Activated T-cell treated with anti-CD3 and anti-CD28 coated beads, Interleukin-2, amount 50 U/mL, for 1 hour (primary cell): ENCODE results near the gene TXNRD2.

Source experiments
- DNase-seq: peaks from one replicate; pipeline ENCODE4 v3.0.0-alpha.2; 2020

Gene TXNRD2

DNA sequence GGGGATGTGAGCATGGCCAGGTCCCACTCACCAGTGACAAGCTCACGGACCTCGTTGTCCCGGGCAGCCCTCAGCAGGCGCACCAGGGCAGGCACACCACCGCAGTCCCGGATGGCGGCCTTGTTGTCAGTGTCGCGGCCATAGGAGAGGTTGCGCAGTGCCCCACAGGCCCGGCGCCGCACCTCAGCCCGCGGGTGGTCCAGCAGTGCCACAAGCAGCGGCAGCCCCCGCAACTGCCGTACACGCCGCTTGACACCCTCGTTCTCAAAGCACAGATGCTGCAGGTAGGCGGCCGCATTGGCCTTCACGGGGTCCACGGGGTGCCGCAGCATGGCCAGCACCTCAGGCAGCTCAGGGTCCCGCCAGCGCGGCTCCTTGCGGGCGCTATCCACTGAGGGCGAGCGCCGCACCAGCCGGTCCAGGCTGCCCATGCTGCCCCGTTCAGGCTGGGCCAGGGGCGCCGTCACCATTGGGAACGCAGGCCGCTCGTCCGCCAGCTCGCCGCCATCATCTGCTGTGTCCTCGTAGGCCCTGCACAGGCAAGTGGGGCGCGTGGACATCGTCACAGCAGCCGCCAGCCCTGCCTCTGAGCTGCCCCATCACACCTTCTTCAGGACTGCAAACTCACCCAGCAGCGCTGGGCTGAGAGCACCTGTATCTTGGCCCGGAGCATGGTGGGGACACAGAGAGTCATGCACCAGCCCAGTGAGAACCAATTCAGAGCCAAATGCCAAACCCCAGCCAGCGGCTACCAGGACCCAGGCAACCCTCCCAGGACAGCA lies 38.3 kb upstream of the TXNRD2 start:
- DNase-seq: no peak

DNA sequence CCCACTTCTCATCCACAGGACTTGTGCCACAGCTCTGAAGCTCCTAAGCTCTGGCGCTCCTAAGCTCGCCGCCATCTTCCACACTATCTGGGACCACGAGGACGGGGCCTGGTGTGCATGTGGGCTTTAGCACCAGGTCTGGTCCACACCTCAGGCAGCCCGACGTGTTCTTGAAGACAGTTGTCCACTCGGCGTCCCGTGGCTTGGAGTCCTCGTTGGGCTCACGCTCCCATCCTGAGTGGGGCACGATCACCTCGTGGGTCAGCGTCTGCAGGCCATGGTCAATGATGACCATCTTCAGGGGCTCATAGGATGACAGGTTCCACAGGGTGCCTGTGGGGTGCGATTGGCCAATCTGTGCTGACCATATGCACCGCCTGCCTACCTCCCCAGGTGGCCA lies 37.1 kb upstream of the TXNRD2 start:
- no peak for DNase-seq

DNA sequence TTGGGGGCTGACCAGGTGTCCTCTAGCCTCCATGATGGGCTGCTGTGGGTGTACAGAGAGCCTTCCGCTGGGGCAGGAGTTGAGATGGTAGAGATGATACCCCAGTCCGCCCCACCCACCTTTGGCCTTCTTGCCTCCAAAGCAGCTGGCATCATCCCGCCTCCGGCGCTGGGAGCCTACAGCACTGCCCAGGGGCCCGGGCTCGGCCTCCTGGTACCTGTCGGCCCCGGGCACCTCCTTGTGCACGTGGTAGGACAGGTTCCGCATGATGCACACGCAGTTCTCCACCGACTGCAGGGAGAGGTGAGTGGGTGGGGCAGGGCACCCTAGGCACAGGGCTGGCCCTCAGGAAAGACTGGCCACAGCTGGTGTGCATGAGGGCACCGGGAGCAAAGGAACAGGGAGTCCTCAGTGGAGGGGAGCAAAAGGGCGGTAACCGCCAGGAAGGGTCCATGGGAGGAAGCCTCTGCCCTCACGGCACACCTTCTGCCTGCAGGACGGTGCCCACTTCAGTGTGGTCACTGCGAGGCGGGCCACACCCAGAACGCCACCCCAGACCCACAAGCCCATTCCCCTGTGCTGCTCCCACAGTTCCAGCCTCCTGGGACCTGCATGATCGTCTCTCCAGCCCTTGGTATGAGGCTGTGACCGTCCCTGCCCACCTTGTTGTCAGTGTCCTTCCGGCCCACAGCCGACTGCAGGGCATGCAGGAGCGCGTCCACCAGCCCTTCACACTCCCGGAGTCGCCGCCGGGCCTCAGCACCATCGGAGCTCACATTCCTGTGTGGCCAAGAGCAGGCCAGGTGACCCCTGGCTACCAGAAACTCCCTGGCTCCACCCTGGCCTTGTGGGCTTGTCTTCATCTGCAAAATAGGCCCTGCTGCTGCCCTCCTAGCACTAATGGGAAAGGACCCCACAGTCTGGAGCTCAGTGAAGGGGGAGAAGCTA lies 36.0 kb upstream of the TXNRD2 start:
- DNase-seq: no peak

DNA sequence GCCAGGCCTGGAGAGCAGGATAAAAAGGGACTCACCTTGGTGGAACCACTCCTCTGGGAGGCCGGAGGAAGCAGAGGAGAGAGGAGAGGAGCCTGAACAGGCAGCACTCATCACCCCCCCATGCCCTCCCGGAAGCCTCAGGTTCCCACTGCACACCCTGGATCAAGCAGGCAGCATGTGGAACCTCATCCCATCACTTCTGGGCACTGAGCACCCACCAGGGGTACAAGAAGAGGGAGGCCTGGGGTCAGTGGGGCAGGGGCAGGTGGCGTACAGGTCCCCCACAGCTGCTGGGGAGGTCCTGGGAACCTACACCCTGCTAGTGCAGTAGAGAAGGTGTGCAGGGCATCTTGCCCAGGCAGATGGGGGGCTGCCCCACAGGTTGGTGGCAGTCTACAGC lies 35.1 kb upstream of the TXNRD2 start:
- no peak for DNase-seq

DNA sequence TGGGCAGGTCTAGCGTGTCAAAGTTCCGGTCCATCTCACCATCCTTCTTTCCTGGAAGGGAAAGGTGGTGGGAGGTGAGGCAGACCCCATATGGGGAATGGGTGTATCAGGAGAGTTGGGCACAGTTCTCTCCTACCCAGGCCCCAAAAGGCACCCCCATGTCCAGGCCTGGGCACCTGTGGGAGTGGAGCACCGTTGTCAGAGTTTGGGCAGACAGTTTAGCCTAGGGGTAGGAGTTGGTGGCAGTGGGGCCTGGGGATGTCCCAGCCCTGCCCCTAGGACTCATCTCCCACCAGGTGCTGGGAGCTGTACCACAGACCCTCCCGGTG lies 34.1 kb upstream of the TXNRD2 start:
- DNase-seq: no peak

DNA sequence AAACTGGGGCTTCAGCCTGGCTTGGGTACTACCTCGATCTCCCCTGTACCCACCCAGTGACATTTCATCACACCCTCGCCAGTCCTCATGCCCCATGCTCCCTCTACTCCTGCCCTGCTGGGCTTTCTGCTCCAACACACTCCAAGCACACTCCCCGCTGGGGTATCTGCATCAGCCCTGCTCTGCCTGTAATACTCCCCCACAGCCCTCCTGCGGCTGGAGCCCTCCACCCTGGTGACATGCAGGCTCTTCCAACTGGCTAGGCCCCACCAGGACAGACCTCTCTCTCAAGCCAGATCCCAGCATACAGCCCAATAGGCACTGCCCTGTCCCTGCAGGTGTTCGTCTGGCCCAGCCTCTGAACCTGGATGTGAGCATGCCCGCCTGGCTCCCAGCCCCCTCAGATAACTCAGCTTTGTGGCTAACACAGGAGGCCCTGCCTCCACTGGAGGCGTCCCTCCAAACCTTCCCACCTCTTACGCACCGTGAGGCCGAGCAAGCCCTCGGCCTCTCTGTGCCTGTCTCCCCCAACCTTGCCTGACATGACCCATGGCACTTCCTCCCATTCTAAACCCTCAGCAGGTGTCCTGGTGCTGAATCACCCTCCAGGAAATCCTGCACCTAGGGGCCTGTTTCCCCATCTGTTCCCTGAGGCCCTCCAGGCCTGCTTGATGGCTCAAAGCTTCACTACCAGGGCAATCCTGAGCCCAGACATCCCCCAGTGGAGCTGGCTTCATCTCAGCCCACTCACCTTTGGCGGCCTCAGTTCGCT lies 33.5 kb upstream of the TXNRD2 start:
- no peak for DNase-seq

DNA sequence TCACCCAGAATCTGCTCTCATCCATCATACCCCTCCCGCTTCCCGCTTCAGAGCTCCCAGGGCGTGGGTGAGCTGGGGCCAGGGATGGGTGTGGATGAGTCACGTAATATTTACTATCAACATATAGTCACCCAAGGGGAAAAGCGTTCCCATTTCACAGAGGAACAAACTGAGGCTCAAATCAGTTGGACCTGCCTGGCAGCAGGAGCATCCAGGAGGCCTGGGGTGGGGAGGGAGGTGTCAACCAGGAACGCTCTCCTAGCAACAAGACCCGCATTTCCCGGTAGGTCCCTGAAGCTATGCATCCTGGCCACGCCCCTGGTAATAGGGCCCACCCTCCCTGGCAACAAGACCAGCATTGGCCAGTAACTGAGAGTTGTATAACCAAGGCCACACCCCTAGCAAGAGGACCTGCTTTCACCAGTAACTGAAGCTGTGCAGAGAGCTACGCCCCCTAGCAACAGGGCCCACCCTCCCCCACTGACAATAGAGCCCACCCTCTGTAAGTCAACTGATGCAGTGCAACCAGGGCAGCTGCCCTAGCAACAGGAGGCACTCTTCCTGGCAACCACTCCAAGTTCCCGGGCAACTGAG lies 32.7 kb upstream of the TXNRD2 start:
- no peak for DNase-seq

DNA sequence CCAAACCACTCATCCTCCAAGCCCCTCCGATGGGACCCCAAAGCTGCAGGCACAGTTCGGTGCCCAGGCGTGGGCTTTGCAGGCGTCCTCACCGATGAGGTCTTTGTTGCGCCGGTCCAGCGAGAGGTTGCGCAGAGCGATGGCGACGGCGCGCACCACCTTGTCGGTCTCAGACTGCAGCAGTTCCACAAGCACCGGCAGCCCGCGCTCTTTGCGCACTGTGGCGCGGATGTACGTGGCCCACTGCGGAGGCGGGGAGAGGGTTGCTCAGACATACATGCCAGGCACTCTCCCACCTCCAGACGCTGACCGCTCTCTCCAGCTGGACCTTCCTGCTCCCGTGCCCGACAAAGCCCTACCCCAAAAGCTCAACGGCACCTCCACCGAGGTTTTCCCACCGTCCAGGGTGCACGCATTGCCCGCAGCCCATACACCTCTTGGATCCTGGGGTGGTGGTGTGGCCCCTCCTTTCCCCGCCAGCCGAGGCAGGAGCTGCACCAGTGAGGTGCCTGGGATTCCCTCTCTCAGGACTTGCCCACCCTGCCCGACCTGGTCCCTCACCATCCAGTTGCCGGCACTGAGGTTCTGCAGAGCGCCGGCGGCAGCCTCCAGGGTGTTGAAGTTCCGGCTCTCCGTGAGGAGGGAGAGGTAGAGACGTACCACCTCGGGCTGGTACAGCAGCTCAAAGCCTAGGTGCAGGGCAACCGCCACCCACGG lies 32.1 kb upstream of the TXNRD2 start:
- DNase-seq: no peak

DNA sequence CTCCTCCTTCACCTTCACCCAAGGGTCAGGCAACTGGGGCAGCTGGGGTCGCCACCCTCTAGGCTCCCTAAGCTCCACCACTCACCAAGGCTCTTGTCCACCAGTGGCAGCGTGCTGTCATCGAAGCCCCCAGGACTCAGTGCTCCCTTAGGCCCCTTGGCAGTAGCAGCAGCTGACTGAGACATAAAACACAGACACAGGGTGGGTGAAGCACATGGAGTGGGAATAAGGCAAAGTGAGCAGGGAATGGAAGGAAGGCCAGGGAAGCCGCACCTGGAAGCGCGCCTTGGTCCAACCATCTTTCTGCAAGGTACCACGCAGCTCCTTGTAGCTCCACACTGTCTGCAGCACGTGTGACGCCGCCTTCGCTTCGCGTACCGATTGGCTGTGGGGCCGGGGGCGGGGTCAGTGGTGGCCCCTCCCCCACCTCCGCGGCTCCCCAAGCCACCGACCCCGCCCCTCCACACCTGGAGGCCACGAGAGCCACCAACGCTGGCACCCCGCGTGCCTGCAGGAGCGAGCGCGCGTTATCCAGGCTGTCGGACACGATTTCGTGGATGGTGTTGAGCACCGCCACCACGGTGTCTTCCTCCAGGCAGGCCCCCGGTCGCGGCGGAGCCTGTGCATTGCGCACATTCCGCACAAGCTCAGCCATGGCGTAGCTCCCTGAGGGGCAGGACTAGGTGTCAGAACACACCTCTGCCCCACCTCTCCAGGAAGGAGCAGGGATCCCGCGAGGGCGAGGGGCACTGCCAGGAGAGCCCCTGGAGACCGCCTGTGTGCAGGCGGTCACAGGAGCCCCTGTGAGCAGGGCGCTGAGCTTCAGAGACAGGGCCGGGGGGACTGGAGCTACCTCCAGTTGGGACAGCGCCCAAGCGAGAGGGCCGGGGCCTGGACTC lies 31.3 kb upstream of the TXNRD2 start:
- no peak for DNase-seq

DNA sequence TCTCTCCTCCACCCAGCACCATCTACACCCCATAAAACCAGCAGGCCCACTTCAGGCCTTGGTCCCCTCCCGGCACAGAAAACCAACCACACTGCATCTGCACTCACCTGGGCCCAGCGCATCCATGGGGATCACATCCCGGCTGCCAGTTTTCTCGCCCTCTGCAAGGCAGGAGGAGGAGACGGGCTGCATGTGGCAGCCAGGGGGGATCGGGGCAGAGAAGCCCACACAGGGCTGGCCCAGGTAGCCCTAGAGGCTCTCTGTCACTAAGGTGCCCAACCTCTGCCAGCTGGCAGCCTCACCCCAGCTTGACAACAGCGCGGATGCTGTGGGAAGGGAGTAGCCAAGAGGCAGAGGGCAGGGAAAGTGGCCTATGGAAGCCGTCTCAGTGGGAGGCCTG lies 30.6 kb upstream of the TXNRD2 start:
- DNase-seq: no peak

DNA sequence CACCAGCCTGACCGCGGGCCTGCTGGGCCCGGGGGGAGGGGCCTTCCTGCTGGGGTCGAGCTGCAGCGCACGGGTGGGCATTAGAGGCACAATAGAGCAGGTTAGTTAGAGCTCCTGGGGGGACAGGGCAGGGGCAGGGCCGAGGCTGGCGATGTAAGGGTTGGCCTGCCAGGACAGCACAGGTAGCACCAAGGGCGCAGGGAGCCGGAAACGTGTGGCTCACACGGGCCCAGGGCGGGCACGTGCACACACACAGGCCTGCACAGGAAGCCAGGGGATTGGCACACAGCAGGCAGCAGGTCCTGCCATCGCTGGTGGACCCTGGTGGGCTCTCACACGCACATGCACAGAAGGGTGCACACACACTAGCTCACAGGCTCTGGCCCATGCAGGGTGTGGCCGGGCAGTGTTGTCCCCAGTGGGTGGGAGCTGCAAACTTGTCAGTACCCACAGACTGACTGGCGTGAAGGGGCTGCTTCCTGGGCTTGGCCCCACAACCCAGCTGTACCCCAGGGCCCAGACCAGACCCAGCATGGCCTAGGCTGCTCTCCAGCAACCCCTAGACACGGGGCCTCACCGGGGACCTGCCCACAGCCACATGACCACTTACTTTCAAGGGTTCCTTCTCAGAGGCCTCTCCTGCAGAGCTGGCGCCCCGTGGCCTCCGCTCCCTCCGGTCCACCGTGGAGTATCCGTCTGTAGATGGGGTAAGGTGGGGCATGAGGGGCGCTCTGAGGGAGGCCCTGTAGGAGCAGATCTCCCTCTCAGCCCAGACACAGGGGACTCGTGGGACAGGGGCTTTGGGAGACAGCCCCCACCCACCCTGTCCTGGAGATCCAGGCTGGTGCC lies 29.9 kb upstream of the TXNRD2 start:
- no peak for DNase-seq

DNA sequence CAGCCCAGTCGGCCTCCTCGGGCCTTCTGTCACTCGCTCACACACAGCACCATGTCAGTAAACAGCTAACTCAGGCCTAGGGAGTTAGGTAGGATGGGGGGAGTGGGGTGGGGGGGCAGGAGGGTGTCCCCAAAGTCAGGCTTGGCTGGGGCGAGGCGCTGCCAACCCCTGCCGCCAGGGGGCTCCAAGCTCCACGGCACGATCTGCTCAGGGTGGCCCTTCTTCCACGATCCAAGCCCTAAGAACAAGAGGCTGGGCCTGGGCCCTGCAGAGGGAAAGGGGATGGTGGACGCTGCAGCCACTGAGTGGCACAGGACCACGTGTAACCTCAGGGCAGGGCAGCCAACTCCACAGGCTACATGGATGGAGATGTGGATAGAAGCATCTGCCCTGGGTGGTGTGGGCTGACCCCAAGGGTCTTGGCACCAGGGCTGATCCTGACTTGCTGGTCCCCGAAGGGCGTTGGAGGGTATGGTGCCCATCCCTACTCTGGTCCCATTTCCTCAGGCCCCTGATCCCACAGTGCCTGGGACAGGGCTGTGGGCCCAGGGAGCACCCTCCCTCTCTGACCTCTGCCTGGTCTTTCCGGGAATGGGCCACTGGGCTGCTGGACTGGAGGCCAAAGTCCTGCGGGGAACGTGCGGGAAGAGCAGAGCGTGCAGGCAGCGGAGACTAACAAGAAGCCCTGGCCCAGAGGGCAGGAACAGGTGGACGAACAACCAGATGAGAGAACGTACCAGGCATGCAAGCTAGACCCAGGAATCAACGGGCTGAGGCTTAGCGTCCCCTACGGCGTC lies 29.1 kb upstream of the TXNRD2 start:
- peak; percentile 87 for DNase-seq

DNA sequence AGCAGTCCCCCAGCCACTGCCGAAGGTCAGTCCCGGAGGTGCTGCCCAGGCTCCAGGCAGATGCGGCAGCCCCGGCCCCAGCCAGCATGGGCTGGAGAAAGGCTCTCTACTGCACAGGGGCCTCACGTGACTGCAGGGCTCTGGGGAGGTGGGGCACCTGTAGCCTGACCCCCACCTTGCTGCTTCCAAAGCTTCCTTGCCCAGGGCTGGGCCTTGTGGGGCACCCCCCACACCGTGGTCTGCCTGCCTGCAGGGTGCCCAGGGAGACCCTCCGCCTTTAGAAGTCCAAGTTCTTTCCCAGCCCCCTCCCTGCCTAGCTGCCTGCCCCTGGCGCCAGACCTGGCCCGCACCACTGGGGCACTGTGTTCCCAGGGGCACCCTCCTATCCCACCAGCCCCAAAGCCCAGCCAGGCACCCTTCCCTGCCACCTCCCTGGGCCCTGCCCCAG lies 28.4 kb upstream of the TXNRD2 start:
- DNase-seq: no peak

DNA sequence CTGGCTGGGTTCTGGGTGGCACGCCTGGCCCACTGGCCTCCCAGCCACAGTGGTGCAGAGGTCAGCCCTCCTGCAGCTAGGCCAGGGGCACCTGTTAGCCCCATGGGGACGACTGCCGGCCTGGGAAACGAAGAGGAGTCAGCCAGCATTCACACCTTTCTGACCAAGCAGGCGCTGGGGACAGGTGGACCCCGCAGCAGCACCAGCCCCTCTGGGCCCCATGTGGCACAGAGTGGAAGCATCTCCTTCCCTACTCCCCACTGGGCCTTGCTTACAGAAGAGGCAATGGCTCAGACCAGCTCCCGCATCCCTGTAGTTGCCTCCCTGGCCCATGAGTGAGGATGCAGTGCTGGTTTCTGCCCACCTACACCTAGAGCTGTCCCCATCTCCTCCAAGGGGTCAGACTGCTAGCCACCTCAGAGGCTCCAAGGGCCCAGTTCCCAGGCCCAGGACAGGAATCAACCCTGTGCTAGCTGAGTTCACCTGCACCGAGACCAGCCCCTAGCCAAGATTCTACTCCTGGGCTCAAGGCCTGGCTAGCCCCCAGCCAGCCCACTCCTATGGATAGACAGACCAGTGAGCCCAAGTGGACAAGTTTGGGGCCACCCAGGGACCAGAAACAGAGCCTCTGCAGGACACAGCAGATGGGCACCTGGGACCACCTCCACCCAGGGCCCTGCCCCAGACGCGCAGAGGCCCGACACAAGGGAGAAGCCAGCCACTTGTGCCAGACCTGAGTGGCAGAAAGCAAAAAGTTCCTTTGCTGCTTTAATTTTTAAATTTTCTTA lies 27.7 kb upstream of the TXNRD2 start:
- no peak for DNase-seq

DNA sequence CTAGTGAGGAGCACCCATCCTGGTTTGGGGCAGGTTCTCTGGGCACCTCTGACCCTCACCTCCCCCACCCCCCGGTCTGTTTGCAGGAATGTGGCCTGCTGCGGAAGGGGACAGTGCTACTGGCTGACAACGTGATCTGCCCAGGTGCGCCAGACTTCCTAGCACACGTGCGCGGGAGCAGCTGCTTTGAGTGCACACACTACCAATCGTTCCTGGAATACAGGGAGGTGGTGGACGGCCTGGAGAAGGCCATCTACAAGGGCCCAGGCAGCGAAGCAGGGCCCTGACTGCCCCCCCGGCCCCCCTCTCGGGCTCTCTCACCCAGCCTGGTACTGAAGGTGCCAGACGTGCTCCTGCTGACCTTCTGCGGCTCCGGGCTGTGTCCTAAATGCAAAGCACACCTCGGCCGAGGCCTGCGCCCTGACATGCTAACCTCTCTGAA lies 26.9 kb upstream of the TXNRD2 start:
- DNase-seq: no peak

DNA sequence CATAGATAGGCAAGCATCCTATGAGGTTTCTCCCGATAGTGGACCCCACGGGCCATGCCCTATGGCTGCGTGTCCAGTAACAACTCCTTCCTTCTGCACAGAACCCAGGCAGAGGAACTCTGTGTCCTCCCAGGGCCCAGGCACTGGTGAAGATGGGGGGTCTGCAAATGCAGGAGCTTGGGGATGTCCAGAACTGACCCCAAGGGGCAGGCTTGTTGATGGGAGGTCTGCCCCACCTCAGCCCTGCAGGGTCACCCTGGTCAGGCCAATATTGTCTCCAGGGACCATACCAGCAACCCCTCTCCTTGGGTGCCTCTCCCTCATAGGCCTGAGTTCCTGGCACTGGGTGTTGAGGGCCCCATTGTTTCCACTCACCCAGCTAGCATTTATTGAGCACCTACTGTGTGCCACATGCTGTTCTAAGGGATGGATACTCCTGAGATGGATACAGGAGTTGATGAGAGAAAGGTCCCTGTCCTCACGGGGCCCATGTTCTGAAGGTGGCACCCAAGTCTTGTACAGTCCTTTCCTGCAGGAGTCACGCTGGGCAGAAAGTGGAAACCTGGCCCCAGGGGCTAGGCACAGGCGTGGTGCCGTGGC lies 26.3 kb upstream of the TXNRD2 start:
- DNase-seq: no peak

DNA sequence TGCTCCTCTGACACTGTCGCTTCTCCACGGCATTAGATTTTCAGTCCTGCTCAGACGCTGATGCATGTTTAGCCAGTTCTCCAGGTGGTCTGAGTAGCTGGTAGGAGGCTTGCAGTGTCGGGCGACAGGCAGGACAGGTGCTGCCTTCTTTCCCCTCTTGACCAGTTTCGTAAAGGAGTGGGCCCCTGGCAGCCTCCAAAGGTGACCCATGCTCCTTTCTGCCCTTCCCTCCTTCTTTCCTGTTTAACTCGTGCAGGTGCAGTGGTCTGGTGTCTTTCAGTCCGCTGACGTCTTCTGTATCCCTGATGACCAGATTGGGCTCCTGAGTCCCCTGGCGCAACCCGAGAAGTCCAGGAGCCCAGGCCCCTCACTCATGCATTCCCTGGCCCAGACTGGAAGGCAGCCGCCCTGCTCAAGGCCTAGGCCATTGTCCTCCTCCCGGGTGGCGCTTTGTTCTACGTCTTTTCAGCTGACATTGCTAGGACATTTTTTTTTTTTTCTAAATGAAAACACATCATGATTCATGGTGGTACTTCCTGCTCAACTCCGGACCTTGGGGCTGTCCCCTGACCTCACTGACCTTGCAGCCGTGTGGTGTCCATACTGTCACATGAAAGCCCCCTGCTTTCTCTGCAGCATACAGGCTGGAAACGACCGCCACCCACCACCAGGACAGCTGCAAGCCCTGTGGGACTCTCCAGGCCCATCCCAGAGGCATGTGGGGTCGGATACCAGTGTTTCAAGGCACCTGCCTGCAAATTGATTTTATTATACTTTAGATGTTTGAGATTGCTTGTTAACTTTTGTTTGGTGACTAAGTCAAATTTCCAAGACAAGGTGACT lies 25.5 kb upstream of the TXNRD2 start:
- no peak for DNase-seq
